ENCODE measurements around the gene USP27X.

GRCh38 chrX:49850028-49850427 is 29.3 kb upstream of the USP27X start:
- no peak for TF ChIP-seq CTCF (IDR thresholded peaks at IDR 0.05; ENCODE audit: borderline replicate concordance, extremely low read depth, low read length, poor library complexity, severe bottlenecking)
- TF ChIP-seq EZH2 (IDR thresholded peaks at IDR 0.05; ENCODE audit: borderline replicate concordance, low read depth, low read length, severe bottlenecking), result no peak

Measured in DND-41 (cell line).